HEK293T (cell line): Measurements from ENCODE around the gene MEF2B.
A peak's percentile ranks its signal among the peaks of the same experiment; 100 is the strongest.
"Not testable (repeated sequence)": the region's sequence is repeated elsewhere in the genome, so short reads cannot be mapped to it uniquely, and the experiment has no call there.

Source experiments
- CTCF ChIA-PET: fragments of 350-600 bp; formaldehyde crosslinking; extraction: SDS; loops from one replicate; lab custom pipeline; 2021; ENCODE audit warnings: antibody characterized with exemption, inconsistent platforms; lab: Yijun Ruan, JAX
- POLR2A ChIA-PET: fragments of 350-600 bp; formaldehyde crosslinking; extraction: SDS; loops from one replicate; lab custom pipeline; 2020; ENCODE audit warnings: antibody characterized with exemption, inconsistent platforms; lab: Yijun Ruan, JAX
- DNase-seq: peaks from one replicate; pipeline ENCODE4 v3.0.0; 2012; ENCODE audit warnings: mixed read lengths; ENCODE audit errors: extremely low spot score
- ARNT ChIP-seq: fragments of 450-650 bp; IDR thresholded peaks from 2 replicates; pipeline ENCODE4 v1.6.1; 2017; ENCODE audit warnings: mild to moderate bottlenecking
- BHLHE40 ChIP-seq: fragments of 450-650 bp; IDR thresholded peaks from 2 replicates; pipeline ENCODE4 v1.6.1; 2016; ENCODE audit warnings: mild to moderate bottlenecking, moderate library complexity, borderline replicate concordance
- CTBP1 ChIP-seq: fragments of 450-650 bp; IDR thresholded peaks from 2 replicates; pipeline ENCODE4 v1.6.1; 2016; ENCODE audit warnings: borderline replicate concordance
- ELF4 ChIP-seq: fragments of 450-650 bp; IDR thresholded peaks from 2 replicates; pipeline ENCODE4 v1.6.1; 2017; ENCODE audit warnings: antibody characterized with exemption
- FOXA1 ChIP-seq: fragments of 450-650 bp; IDR thresholded peaks from 2 replicates; pipeline ENCODE4 v1.6.1; 2016; ENCODE audit warnings: mild to moderate bottlenecking
- FOXK2 ChIP-seq: fragments of 450-650 bp; IDR thresholded peaks from 2 replicates; pipeline ENCODE4 v1.6.1; 2016; ENCODE audit warnings: mild to moderate bottlenecking
- FOXM1 ChIP-seq: fragments of 450-650 bp; IDR thresholded peaks from 2 replicates; pipeline ENCODE4 v1.6.1; 2017; ENCODE audit warnings: mild to moderate bottlenecking, borderline replicate concordance
- HDGF ChIP-seq: fragments of 450-650 bp; IDR thresholded peaks from 2 replicates; pipeline ENCODE4 v1.6.1; 2017; ENCODE audit warnings: antibody characterized with exemption, borderline replicate concordance
- L3MBTL2 ChIP-seq: fragments of 450-650 bp; conservative IDR thresholded peaks from 2 replicates; pipeline ENCODE4 v1.6.1; 2016; ENCODE audit warnings: mild to moderate bottlenecking
- LEF1 ChIP-seq: fragments of 450-650 bp; IDR thresholded peaks from 2 replicates; pipeline ENCODE4 v1.6.1; 2017; ENCODE audit warnings: mild to moderate bottlenecking, borderline replicate concordance
- NFRKB ChIP-seq: fragments of 450-650 bp; IDR thresholded peaks from 2 replicates; pipeline ENCODE4 v1.6.1; 2016; ENCODE audit warnings: mild to moderate bottlenecking, moderate library complexity
- SP1 ChIP-seq: fragments of 450-650 bp; IDR thresholded peaks from 2 replicates; pipeline ENCODE4 v1.6.1; 2017
- SUZ12 ChIP-seq: fragments of 450-650 bp; IDR thresholded peaks from 2 replicates; pipeline ENCODE4 v1.6.1; 2016; ENCODE audit warnings: mild to moderate bottlenecking
- TARDBP ChIP-seq: fragments of 450-650 bp; IDR thresholded peaks from 2 replicates; pipeline ENCODE4 v1.6.1; 2016
- ZNF384 ChIP-seq: fragments of 450-650 bp; IDR thresholded peaks from 2 replicates; pipeline ENCODE4 v1.6.1; 2016
- TF ChIP-seq, protein P1 (sequence below): fragments of 450-650 bp; IDR thresholded peaks from 2 replicates; pipeline ENCODE4 v1.6.1; 2016

MEF2B gene

DNA sequence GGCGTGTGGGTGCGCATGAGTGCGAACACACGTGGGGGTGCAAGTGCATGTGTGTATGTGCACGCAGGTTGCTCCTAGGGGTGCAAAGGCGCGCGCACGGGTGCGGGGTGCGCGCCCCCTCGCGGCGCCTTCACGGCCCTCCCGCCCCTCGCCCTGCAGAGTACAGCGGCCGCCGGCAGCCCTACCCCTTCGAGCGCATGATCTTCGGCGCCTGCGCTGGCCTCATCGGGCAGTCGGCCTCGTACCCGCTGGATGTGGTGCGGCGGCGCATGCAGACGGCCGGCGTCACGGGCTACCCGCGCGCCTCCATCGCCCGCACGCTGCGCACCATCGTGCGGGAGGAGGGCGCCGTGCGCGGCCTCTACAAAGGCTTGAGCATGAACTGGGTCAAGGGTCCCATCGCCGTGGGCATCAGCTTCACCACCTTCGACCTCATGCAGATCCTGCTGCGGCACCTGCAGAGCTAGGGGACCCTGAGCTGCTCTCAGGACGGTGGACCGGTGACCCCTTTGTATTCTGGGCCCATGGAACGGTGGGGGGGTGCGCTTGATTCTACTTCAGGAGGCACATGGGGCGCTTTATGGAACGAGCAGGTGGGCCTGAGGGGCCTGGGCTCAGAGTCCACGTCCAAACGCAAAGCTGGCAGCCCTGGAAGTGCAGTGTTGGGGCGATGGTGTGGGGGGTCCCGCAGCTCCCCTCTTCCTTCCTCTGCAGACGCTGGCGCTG, 59.5 kb downstream of the MEF2B start:
- CTCF ChIA-PET, result no interaction called here
- TF ChIP-seq TARDBP, result no peak
- POLR2A ChIA-PET, result no interaction called here
- no peak for DNase-seq

- TF ChIP-seq ZNF384 (no peak), BHLHE40 (no peak), CTBP1 (no peak), TARDBP (no peak), SUZ12 (no peak)
- TF ChIP-seq, protein P1, sequence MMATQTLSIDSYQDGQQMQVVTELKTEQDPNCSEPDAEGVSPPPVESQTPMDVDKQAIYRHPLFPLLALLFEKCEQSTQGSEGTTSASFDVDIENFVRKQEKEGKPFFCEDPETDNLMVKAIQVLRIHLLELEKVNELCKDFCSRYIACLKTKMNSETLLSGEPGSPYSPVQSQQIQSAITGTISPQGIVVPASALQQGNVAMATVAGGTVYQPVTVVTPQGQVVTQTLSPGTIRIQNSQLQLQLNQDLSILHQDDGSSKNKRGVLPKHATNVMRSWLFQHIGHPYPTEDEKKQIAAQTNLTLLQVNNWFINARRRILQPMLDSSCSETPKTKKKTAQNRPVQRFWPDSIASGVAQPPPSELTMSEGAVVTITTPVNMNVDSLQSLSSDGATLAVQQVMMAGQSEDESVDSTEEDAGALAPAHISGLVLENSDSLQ, result no peak
- ChIA-PET CTCF (no interaction called here), POLR2A (no interaction called here)
- DNase-seq, result no peak
Measured at GRCh38 chr19:19109601-19110000, 60.5 kb downstream of the MEF2B start.

GRCh38 chr19:19107654-19108053, 62.4 kb downstream of the MEF2B start:
- no peak for DNase-seq
- ChIA-PET CTCF (no interaction called here), POLR2A (no interaction called here)
- TF ChIP-seq L3MBTL2 (no peak), FOXA1 (no peak), SUZ12 (no peak), HDGF (no peak), TARDBP (no peak), ZNF384 (no peak), ARNT (no peak), SP1 (no peak), BHLHE40 (no peak), FOXK2 (no peak), LEF1 (no peak), ELF4 (no peak), CTBP1 (no peak), FOXM1 (no peak), NFRKB (no peak)
- TF ChIP-seq, protein P1, result no peak

GRCh38 chr19:19106938-19107337, 63.1 kb downstream of the MEF2B start:
- DNase-seq, CTCF ChIA-PET, POLR2A ChIA-PET: not testable (repeated sequence)

- ChIA-PET CTCF (no interaction called here), POLR2A (interaction anchor here (1.0 to 2.0 kb wide), 5 partner anchors 10 to 43 kb away, joined by 3 to 6 read pairs (median 4); no protein-coding TSS in a partner anchor)
- DNase-seq, result peak; percentile 39
- TF ChIP-seq NFRKB, result no peak
- no peak for TF ChIP-seq ELF4
- TF ChIP-seq SUZ12, result no peak
Measured at GRCh38 chr19:19106056-19106551, 64.0 kb downstream of the MEF2B start.

- ChIA-PET CTCF (no interaction called here), POLR2A (interaction anchor here (0.6 to 2.0 kb wide), 7 partner anchors 10 to 43 kb away, joined by 3 to 6 read pairs (median 3); no protein-coding TSS in a partner anchor)
- DNase-seq, result peak; percentile 89
- TF ChIP-seq ELF4 (no peak), L3MBTL2 (peak; percentile 86), FOXA1 (no peak), HDGF (no peak), ARNT (no peak), BHLHE40 (no peak), LEF1 (no peak), FOXK2 (no peak), TARDBP (no peak), NFRKB (no peak), SUZ12 (no peak), SP1 (no peak), FOXM1 (no peak), CTBP1 (no peak)
- TF ChIP-seq, protein P1, result peak; percentile 30; the same call in 1 of the 2 replicates
Measured at GRCh38 chr19:19105365-19106055, 64.6 kb downstream of the MEF2B start.

DNA sequence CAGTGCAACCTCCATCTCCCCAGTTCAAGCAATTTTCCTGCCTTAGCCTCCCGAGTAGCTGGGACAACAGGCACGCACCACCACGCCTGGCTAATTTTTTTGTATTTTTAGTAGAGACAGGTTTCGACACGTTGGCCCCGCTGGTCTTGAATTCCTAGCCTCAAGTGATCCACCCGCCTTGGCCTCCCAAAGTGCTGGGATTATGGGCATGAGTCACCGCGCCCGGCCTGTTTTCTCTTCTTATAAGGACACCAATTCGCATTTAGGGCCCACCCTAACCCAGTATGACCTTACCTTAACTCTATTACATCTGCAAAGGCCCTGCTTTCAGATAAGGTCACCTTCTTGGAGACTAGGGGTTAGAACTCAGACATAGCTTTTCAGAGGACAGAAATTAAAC, 66.9 kb downstream of the MEF2B start:
- no peak for DNase-seq
- TF ChIP-seq ZNF384 (no peak), SUZ12 (no peak), SP1 (no peak), ARNT (no peak), LEF1 (no peak), L3MBTL2 (no peak), HDGF (no peak), FOXK2 (no peak), TARDBP (no peak), BHLHE40 (no peak), NFRKB (no peak), CTBP1 (no peak)
- TF ChIP-seq, protein P1, result no peak
- ChIA-PET CTCF (interaction anchor here (0.9 kb wide), 1 partner anchor 12 kb away, joined by 3 read pairs; no protein-coding TSS in a partner anchor), POLR2A (no interaction called here)

DNA sequence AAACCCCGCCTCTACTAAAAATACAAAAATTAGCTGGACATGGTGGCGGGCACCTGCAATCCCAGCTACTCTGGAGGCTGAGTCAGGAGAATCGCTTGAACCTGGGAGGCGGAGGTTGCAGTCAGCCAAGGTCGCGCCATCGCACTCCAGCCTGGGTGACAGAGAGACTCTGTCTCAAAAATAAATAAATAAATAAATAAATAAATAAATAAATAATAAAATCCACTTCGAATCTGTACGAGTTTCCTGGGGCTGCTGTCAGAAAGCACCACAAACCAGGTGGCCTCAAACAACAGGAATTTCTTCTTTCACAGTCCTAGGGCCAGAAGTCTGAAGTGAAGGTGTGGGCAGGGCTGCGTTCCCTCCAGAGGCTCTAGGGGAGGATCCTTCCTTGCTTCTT, 67.5 kb downstream of the MEF2B start:
- DNase-seq, POLR2A ChIA-PET, CTCF ChIA-PET: not testable (repeated sequence)
